Measurements from ENCODE around the gene PAX8.
"Not testable (repeated sequence)": the region's sequence is repeated elsewhere in the genome, so short reads cannot be mapped to it uniquely, and the experiment has no call there.

Gene PAX8

DNA sequence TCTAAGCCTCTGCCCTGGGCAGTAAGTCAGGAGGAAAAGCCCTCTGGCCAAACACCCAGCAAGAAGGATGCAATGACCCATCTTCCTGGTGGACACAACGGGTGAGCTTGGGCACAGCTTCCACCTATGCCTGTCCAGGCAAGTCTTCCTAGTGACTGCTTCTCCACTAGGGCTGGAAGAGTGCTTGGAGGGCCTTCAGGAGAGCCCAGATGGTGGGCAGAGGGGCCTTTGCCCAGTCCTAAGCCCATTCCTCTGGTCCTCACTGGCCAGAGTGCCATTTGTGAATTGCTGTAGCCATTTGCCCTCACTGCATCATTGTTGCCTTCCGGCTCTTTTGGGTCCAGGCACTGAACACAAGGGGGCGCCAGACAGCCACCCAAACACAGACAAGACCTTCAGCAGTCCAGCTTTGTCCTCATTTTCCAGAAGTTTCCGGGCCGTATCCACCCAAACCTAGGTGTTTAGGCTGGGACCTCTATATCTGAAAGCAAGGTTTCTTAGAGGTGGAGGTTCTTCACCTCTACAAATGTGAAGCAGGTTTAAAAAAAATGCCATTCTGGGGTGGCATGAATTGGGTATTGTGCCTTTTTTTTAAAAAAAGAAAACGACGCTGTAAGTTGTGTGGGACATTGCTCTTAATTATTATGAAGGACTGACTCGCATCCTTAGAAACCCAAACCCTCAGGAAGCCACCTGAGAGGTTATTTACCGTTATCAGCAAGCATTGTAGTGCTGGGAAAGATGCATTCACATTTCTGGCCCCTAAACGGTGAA is 29.5 kb downstream of the PAX8 start:
- in situ Hi-C loops (cut with HindIII; ENCODE audit: low pct_unique_long_range_greater_than_20kb, low sequenced_read_pairs), result no loop called here
- no peak for TF ChIP-seq JUND (IDR thresholded peaks at IDR 0.05; ENCODE audit: low read depth)
- peak; percentile 70 to 78 for DNase-seq (ENCODE audit: low read depth in 1 of 2, low spot score in 1 of 2)

- no peak for TF ChIP-seq JUND (IDR thresholded peaks at IDR 0.05; ENCODE audit: low read depth)
- no peak for DNase-seq (ENCODE audit: low read depth in 1 of 2, low spot score in 1 of 2)
- in situ Hi-C loops (cut with HindIII; ENCODE audit: low pct_unique_long_range_greater_than_20kb, low sequenced_read_pairs), result no loop called here
Measured at GRCh38 chr2:113246606-113247005, 32.1 kb downstream of the PAX8 start.

DNA sequence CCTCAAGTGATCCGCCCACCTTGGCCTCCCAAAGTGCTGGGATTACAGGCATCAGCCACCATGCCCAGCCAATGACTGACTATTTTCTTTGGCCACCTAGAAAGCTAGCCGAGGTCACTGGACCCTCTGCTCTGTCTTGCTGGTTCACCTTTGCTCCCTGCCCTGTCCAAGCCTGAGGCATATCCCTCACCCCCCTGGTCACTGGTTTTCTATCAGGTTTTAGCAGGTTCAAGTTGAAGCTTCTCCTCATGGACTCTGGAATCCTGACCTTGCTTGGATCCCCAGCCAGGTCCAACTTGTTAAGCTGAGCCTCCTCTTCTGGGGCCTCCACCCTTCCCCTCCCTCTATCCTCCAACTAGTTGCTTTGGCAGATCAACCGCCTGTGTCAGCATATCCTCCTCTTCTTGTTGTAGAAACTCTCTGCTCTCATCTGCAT is 33.4 kb downstream of the PAX8 start:
- no peak for DNase-seq (ENCODE audit: low read depth in 1 of 2, low spot score in 1 of 2)
- in situ Hi-C loops (cut with HindIII; ENCODE audit: low pct_unique_long_range_greater_than_20kb, low sequenced_read_pairs), result no loop called here
- TF ChIP-seq JUND (IDR thresholded peaks at IDR 0.05; ENCODE audit: low read depth), result no peak

- no peak for TF ChIP-seq JUND (IDR thresholded peaks at IDR 0.05; ENCODE audit: low read depth)
- no peak for DNase-seq (ENCODE audit: low read depth in 1 of 2, low spot score in 1 of 2)
Measured at GRCh38 chr2:113242327-113242726, 36.4 kb downstream of the PAX8 start.

GRCh38 chr2:113240915-113241911 is 37.5 kb downstream of the PAX8 start:
- in situ Hi-C loops (cut with HindIII; ENCODE audit: low pct_unique_long_range_greater_than_20kb, low sequenced_read_pairs), result no loop called here
- no peak for DNase-seq (ENCODE audit: low read depth in 1 of 2, low spot score in 1 of 2)
- TF ChIP-seq JUND (IDR thresholded peaks at IDR 0.05; ENCODE audit: low read depth), result no peak

More at GRCh38 chr2:113242327-113242726, 36.4 kb downstream of the PAX8 start:
- in situ Hi-C loops (cut with HindIII; ENCODE audit: low pct_unique_long_range_greater_than_20kb, low sequenced_read_pairs), result no loop called here

DNA sequence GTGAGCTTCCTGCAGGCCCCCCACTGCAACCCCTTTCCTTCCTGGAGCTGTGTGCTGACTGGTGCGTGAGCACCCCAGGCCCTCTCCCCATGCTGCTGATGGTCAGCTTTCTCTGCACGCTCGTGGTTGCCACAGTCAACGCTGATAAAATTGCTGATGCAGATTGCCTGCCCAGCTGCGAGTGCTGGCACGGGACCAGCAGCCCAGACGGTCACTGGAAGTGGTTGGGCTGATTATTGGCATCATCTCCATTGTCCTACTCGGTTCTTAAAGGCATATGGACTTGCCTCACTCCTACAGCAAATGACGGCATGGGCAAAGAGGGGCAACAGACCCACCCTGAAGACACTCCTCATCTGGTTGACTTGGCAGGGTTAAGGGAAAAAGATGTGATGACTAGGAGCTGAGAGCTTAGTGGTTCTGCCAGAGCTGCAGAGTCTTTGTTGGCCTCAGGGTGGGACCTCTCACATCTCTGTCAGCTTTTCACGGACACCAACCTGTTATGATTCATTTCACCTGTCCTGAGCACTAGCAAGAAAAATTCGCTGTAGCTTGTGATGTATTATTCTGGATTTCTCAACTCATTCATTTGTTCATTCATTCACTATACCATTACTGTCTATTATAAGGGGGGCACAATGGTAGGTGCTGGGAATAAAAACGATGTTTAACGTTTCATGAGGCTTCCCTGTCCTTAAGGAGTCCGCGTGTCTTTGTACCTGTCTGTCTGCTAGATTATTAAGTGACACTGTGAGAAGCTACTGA is 38.4 kb downstream of the PAX8 start:
- DNase-seq (ENCODE audit: low read depth in 1 of 2, low spot score in 1 of 2), result no peak
- in situ Hi-C loops (cut with HindIII; ENCODE audit: low pct_unique_long_range_greater_than_20kb, low sequenced_read_pairs), result no loop called here

DNA sequence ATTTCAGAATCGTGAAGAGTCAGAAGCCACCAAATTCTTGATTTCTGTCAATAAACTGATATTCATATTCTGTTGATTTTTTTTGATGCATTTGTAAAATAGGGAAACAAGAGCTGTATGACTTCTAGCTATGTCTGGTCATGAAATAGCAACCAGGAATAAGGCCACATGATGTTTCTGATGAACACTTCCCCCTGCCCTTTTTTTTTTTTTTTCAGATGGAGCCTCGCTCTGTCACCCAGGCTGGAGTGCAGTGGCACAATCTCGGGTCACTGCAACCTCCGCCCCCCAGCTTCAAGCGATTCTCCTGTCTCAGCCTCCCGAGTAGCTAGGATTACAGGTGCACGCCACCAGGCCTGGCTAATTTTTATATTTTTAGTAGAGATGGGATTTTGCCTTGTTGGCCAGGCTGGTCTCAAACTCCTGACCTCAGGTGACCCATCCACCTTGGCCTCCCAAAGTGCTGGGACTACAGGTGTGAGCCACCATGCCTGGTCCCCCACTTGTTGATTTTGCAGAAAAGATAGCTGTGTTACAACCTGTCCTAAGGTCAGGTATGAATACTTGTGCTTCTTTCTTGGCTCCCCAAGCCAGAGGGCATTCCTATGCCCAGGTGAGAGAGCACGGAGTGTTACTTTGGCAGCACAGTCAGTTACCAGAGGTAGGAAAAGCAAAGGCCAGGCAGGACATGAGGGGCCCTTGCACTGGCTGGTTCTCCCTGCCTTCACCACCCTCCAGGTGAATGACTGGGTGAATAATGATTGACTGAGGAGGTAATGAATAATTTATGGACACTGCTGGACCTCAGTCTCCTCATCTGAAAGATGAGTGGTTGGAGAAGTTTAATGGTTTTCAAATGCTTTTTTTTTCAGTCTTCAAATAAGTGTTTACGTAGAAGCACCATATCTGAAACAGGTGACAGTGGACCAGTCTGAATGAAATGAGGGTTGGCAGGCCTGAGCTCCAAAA is 39.6 kb downstream of the PAX8 start:
- DNase-seq (ENCODE audit: low read depth in 1 of 2, low spot score in 1 of 2), result no peak
- in situ Hi-C loops (cut with HindIII; ENCODE audit: low pct_unique_long_range_greater_than_20kb, low sequenced_read_pairs), result no loop called here
- TF ChIP-seq JUND (IDR thresholded peaks at IDR 0.05; ENCODE audit: low read depth), result no peak

More for the DNA sequence above, 38.4 kb downstream of the PAX8 start:
- TF ChIP-seq JUND (IDR thresholded peaks at IDR 0.05; ENCODE audit: low read depth), result no peak

GRCh38 chr2:113237604-113238160 is 41.0 kb downstream of the PAX8 start:
- TF ChIP-seq JUND (IDR thresholded peaks at IDR 0.05; ENCODE audit: low read depth), result no peak

DNA sequence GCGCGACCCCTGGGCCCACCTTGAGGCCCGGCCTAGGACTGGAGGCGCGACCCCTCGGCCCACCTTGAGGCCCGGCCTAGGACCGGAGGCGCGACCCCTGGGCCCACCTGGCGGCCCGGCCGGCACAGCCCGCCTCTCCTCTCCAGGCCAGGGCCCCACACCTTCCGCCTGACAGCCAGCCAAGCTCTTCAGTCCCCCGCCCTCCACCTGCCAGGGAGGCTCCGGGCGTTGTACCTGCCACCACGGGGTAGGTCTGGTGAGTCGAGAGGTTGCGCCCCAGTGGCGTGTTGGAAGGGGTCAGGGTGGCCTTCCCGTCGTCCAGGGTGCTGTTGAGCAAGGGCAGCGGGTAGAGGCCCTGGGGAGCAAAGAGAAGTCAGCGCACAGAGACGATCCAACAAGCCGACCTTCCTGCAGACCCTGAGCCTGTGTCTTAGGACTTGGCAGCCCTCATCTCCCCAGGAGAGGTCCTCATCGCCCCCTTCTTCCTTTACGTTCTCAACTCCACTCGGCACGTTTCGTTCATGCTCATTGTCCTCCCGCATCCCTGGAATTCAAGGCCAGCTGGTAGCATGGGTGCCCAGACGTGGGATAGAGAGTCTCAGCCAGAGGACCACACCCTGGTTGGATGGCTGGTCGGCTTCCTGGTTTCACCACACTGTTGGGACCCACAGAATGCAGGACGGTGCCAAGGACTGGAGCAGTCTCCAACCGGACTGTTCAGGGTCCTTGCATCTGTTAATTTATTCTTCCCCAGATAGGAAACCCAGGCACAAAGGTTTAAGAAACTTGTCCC is 42.2 kb downstream of the PAX8 start:
- no peak for DNase-seq (ENCODE audit: low read depth in 1 of 2, low spot score in 1 of 2)
- in situ Hi-C loops (cut with HindIII; ENCODE audit: low pct_unique_long_range_greater_than_20kb, low sequenced_read_pairs), result no loop called here
- TF ChIP-seq JUND (IDR thresholded peaks at IDR 0.05; ENCODE audit: low read depth), result no peak

More at GRCh38 chr2:113237604-113238160, 41.0 kb downstream of the PAX8 start:
- DNase-seq (ENCODE audit: low read depth in 1 of 2, low spot score in 1 of 2), result no peak
- in situ Hi-C loops (cut with HindIII; ENCODE audit: low pct_unique_long_range_greater_than_20kb, low sequenced_read_pairs), result no loop called here

DNA sequence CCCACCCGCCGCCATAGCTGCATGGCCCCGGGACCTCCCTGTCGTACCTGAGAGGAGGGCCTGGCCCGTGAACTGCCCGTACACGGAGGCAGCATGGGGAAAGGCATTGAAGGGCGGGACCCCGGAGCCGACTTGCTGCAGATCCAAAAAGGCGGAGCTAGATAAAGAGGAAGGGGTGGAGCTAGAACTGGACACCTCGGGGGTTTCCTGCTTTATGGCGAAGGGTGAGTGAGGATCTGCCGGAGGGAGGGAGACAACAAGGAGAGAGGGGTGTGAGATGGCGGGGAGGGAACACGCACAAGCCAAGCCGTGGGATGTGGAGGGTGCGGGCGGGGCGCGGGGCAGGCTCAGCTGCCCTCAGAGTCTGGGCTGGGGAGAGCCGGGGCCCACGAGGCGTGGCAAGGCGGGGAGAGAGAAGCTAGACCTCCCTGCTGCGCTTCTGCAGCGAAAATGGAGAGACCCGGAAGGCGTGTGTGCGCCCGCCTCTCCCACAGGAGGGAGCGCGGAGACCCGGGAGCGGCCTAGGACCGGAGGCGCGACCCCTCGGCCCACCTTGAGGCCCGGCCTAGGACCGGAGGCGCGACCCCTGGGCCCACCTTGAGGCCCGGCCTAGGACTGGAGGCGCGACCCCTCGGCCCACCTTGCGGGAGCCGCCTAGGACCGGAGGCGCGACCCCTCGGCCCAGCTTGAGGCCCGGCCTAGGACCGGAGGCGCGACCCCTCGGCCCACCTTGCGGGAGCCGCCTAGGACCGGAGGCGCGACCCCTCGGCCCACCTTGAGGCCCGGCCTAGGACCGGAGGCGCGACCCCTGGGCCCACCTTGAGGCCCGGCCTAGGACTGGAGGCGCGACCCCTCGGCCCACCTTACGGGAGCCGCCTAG is 43.1 kb downstream of the PAX8 start:
- DNase-seq (ENCODE audit: low read depth in 1 of 2, low spot score in 1 of 2); in situ Hi-C loops (cut with HindIII; ENCODE audit: low pct_unique_long_range_greater_than_20kb, low sequenced_read_pairs): not testable (repeated sequence)

Measured in T47D (cell line).